Measurements from ENCODE around the gene NID1.

The NID1 gene

GRCh38 chr1:235940285-235940684 lies 124.6 kb downstream of the NID1 start:
- Histone ChIP-seq H3K27ac (no peak overlapping the region), H3K4me1 (ENCODE audit: low read depth, poor library complexity, severe bottlenecking) (no peaks in the 10 kb centered on the region)

GRCh38 chr1:235939480-235939775 lies 125.5 kb downstream of the NID1 start:
- H3K9ac ChIP-seq, result no peak overlapping the region
- H3K4me3 ChIP-seq (IDR thresholded peaks at IDR 0.05; ENCODE audit: insufficient read depth, low read depth, low read length), result no peak overlapping the region
- no peaks in the 10 kb centered on the region for H3K36me3 ChIP-seq (ENCODE audit: insufficient read depth)
- no peaks in the 10 kb centered on the region for H3K79me2 ChIP-seq (ENCODE audit: insufficient read depth, low read depth)
- H3K4me2 ChIP-seq, result no peak overlapping the region
- no peaks in the 10 kb centered on the region for H3K27me3 ChIP-seq (ENCODE audit: insufficient read depth, low read depth)
- no peak for TF ChIP-seq CTCF (conservative IDR thresholded peaks at IDR 0.05; ENCODE audit: low read depth, low read length)
- H2AFZ ChIP-seq (ENCODE audit: low read depth), result no peak overlapping the region
- no peak overlapping the region for H3K27ac ChIP-seq
- H3K4me1 ChIP-seq (ENCODE audit: low read depth, poor library complexity, severe bottlenecking), result no peaks in the 10 kb centered on the region
- H4K20me1 ChIP-seq (ENCODE audit: insufficient read depth), result no peaks in the 10 kb centered on the region

More at GRCh38 chr1:235940285-235940684, 124.6 kb downstream of the NID1 start:
- no peaks in the 10 kb centered on the region for H3K27me3 ChIP-seq (ENCODE audit: insufficient read depth, low read depth)
- H3K4me3 ChIP-seq (IDR thresholded peaks at IDR 0.05; ENCODE audit: insufficient read depth, low read depth, low read length), result no peak overlapping the region
- H3K9ac ChIP-seq, result no peak overlapping the region
- no peaks in the 10 kb centered on the region for H3K79me2 ChIP-seq (ENCODE audit: insufficient read depth, low read depth)
- H3K4me2 ChIP-seq, result no peak overlapping the region
- H3K36me3 ChIP-seq (ENCODE audit: insufficient read depth), result no peaks in the 10 kb centered on the region
- TF ChIP-seq CTCF (conservative IDR thresholded peaks at IDR 0.05; ENCODE audit: low read depth, low read length), result no peak
- H2AFZ ChIP-seq (ENCODE audit: low read depth), result no peak overlapping the region
- H4K20me1 ChIP-seq (ENCODE audit: insufficient read depth), result no peaks in the 10 kb centered on the region

GRCh38 chr1:235938709-235939479 lies 126.0 kb downstream of the NID1 start:
- no peak for TF ChIP-seq CTCF (conservative IDR thresholded peaks at IDR 0.05; ENCODE audit: low read depth, low read length)
- H3K4me2 ChIP-seq, result no peak overlapping the region
- no peak overlapping the region for H3K27ac ChIP-seq
- H2AFZ ChIP-seq (ENCODE audit: low read depth), result no peak overlapping the region
- no peaks in the 10 kb centered on the region for H4K20me1 ChIP-seq (ENCODE audit: insufficient read depth)
- H3K27me3 ChIP-seq (ENCODE audit: insufficient read depth, low read depth), result no peaks in the 10 kb centered on the region
- no peaks in the 10 kb centered on the region for H3K36me3 ChIP-seq (ENCODE audit: insufficient read depth)
- no peaks in the 10 kb centered on the region for H3K4me1 ChIP-seq (ENCODE audit: low read depth, poor library complexity, severe bottlenecking)
- H3K79me2 ChIP-seq (ENCODE audit: insufficient read depth, low read depth), result no peaks in the 10 kb centered on the region
- H3K9ac ChIP-seq, result no peak overlapping the region
- H3K4me3 ChIP-seq (IDR thresholded peaks at IDR 0.05; ENCODE audit: insufficient read depth, low read depth, low read length), result no peak overlapping the region

GRCh38 chr1:235937123-235937522 lies 127.8 kb downstream of the NID1 start:
- no peaks in the 10 kb centered on the region for H4K20me1 ChIP-seq (ENCODE audit: insufficient read depth)
- H3K79me2 ChIP-seq (ENCODE audit: insufficient read depth, low read depth), result no peaks in the 10 kb centered on the region
- no peak overlapping the region for H3K9ac ChIP-seq
- H2AFZ ChIP-seq (ENCODE audit: low read depth), result no peak overlapping the region
- no peak overlapping the region for H3K27ac ChIP-seq
- H3K4me1 ChIP-seq (ENCODE audit: low read depth, poor library complexity, severe bottlenecking), result peaks cover 14% of the 10 kb centered on the region
- H3K27me3 ChIP-seq (ENCODE audit: insufficient read depth, low read depth), result no peaks in the 10 kb centered on the region
- H3K4me2 ChIP-seq, result no peak overlapping the region
- no peak overlapping the region for H3K4me3 ChIP-seq (IDR thresholded peaks at IDR 0.05; ENCODE audit: insufficient read depth, low read depth, low read length)
- no peaks in the 10 kb centered on the region for H3K36me3 ChIP-seq (ENCODE audit: insufficient read depth)
- TF ChIP-seq CTCF (conservative IDR thresholded peaks at IDR 0.05; ENCODE audit: low read depth, low read length), result no peak
